Choroid plexus epithelial cell (primary cell): Measurements from ENCODE around the gene MPP2.
"Not testable (repeated sequence)": the region's sequence is repeated elsewhere in the genome, so short reads cannot be mapped to it uniquely, and the experiment has no call there.

Experiments
- DNase-seq: peaks from one replicate; pipeline ENCODE4 v3.0.0-alpha.2; 2010; ENCODE audit warnings: low read depth
- H3K4me3 ChIP-seq: 2 replicates; pipeline ENCODE4 v1.5.1; 2011; ENCODE audit warnings: low read depth, mild to moderate bottlenecking, control low read depth, low read length, moderate library complexity
- CTCF ChIP-seq: conservative IDR thresholded peaks from 2 replicates; pipeline ENCODE4 v1.5.1; 2011; ENCODE audit warnings: low read depth, mild to moderate bottlenecking, control low read depth, inconsistent platforms, low read length, moderate library complexity

Gene MPP2

DNA sequence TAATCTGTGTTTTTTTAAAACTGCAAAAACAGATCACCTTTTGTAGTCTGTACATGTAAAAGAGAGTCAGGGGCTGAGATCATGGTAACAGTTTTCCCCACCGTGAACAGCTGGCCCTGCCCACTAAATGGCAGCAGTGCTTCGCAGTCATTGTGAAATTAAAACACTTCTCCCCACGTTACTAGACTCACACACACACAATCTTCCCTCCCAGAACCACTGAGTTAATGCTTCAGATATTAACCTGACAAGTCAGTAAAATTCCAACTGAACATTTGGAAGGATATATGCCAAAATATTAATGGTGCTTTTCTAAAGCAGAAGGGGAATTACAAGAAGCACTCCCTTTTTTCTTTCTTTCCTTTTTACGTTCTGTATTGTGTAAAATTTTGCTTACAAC, 61.6 kb downstream of the MPP2 start:
- no peak for DNase-seq
- no peak for TF ChIP-seq CTCF
- no peak overlapping the region for H3K4me3 ChIP-seq

GRCh38 chr17:43844241-43844640, 63.1 kb downstream of the MPP2 start:
- H3K4me3 ChIP-seq = no peak overlapping the region
- no peak for TF ChIP-seq CTCF
- DNase-seq = no peak

GRCh38 chr17:43842975-43843325, 64.4 kb downstream of the MPP2 start:
- DNase-seq = no peak
- no peak overlapping the region for H3K4me3 ChIP-seq
- no peak for TF ChIP-seq CTCF

DNA sequence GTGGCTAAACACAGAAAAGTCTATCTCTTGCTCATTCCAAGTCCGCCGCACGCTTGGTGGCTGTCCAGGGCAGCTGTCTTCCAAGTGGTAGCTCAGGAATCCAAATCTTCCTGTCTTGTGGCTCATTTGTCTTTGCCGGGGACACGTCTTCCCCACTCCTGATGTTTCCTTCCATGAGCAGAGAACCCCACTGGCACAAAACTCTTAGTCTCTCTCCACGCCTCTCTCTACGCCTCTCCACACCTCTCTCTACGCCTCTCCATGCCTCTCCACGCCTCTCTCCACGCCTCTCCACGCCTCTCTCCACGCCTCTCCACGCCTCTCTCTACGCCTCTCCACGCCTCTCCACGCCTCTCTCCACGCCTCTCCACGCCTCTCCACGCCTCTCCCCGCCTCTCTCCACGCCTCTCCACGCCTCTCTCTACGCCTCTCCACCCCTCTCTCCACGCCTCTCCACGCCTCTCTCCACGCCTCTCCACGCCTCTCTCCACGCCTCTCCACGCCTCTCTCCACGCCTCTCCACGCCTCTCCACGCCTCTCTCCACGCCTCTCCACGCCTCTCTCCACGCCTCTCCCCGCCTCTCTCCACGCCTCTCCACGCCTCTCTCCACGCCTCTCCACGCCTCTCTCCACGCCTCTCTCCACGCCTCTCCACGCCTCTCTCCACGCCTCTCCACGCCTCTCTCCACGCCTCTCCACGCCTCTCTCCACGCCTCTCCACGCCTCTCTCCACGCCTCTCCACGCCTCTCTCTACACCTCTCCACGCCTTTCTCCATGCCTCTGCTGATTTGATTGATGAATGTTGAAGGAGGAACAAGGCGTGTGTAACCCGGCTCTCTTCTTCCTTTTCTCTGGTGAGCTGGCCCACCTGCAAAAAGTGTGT, 65.0 kb downstream of the MPP2 start:
- DNase-seq, H3K4me3 ChIP-seq: not testable (repeated sequence)

DNA sequence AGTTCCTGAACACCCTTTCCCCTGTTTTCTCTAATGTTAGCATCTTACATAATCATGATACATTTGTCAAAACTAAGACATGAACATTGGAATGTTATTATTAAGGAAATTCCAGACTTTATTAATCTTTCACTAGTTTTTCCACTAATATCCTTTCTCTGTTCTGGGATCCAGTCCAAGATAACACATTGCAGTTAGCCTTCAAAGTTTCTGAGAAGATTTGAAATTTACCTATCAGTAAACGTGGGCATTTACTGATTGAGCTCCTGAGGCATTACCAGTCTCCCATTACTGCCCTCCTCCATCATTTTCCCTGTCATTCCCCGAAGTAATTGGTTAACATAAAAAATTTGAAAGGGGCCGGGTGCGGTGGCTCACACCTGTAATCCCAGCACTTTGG, 66.1 kb downstream of the MPP2 start:
- DNase-seq = no peak
- no peak for TF ChIP-seq CTCF
- H3K4me3 ChIP-seq = no peak overlapping the region

DNA sequence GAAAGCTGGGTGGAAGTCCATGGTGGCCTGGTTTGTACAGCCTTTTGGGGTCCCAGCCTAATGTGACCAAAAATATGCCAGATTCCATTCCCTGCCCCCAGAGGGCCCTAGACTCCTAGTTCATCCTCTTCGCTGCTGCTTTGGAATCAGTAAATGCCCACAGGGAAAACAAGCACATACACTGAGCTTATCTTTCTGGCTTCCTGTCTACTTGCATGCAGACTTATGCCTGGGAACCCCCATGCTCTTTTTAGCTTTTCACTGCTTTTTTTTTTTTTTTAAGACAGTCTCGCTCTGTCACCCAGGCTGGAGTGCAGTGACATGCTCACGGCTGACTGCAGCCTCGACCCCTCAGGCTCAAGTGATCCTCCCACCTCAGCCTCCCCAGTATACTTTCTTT, 66.5 kb downstream of the MPP2 start:
- no peak overlapping the region for H3K4me3 ChIP-seq
- peak; percentile 47 for DNase-seq
- peak; percentile 50 for TF ChIP-seq CTCF

GRCh38 chr17:43839670-43840108, 67.6 kb downstream of the MPP2 start:
- no peak for DNase-seq
- TF ChIP-seq CTCF = no peak
- no peak overlapping the region for H3K4me3 ChIP-seq
